ENCODE results near the gene SGTA.

SGTA gene

DNA sequence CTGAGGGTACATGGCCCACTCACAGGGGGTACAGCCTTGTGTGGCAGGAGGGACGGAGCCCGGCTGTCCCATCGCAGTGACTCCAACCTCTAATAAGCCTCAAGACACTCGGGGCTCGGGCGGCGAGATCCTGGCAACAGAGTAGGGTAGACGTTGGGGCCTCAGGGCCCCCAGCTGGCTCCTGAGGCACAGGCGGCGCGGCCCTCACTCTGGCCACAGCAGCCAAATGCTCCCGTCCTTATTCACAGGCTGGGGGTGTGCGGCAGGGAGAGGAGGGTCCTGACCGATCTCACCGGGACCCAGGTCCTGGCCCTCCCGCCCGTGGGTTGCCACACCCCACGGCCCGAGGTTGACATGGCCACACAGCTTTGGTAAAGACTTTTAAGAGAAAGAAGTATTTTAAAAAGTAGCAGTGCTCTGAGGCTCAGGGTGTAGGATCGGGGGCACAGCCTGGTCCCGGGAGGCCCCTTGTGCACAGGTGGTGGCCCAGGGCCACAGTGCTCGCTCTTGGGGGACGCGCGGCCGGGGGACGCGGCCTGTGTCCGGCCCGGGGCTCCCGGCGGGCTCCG, 50.8 kb downstream of the SGTA start:
- TF ChIP-seq SIN3A (IDR thresholded peaks at IDR 0.05; ENCODE audit: borderline replicate concordance, insufficient read depth, low read length): no peak

DNA sequence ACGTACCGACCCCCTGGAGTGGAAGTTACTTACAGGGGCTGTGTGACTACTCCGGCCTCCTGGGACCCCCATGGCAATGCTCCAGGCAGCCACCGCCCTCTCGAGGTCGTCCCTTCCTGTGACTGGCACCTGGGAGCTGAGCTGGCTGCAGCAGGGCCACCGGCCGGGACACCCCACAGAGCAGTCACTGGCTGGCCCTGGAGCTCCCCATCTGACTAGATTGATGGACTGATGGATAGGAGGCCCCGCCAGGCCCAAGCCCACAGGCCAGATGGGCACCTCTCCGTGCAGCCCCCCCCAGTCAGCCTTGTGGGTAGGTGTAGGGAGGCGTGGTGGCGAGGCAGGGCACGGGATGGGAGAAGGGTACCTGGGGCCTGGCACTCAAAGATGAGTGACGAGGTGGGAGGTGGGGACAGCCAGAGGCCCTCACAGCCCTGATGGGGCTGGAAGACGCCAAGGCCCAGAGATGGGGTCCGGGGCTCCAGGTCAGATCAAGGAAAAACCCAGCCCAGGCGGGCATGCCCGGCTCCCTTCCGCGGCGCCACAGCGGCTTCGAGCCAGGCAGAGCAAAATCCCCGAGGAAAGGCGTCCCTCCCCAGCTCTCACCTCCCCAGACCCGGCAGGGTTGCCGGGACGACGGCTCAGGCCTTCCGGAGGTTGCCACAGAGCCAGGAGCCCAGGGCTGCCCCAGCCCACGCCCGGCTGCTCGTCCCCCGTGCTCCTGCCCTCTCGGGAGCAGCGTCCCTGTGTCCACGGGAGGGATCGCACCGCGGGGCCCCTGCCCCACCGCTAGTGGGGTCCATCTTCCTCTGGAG, 51.7 kb downstream of the SGTA start:
- no peak for TF ChIP-seq TAF1 (IDR thresholded peaks at IDR 0.05; ENCODE audit: borderline replicate concordance, insufficient read depth, low read length)
- TF ChIP-seq POLR2AphosphoS5 (IDR thresholded peaks at IDR 0.05; ENCODE audit: low read depth, low read length): no peak
- no peak for TF ChIP-seq SIN3A (IDR thresholded peaks at IDR 0.05; ENCODE audit: borderline replicate concordance, insufficient read depth, low read length)
- TF ChIP-seq, protein P1, sequence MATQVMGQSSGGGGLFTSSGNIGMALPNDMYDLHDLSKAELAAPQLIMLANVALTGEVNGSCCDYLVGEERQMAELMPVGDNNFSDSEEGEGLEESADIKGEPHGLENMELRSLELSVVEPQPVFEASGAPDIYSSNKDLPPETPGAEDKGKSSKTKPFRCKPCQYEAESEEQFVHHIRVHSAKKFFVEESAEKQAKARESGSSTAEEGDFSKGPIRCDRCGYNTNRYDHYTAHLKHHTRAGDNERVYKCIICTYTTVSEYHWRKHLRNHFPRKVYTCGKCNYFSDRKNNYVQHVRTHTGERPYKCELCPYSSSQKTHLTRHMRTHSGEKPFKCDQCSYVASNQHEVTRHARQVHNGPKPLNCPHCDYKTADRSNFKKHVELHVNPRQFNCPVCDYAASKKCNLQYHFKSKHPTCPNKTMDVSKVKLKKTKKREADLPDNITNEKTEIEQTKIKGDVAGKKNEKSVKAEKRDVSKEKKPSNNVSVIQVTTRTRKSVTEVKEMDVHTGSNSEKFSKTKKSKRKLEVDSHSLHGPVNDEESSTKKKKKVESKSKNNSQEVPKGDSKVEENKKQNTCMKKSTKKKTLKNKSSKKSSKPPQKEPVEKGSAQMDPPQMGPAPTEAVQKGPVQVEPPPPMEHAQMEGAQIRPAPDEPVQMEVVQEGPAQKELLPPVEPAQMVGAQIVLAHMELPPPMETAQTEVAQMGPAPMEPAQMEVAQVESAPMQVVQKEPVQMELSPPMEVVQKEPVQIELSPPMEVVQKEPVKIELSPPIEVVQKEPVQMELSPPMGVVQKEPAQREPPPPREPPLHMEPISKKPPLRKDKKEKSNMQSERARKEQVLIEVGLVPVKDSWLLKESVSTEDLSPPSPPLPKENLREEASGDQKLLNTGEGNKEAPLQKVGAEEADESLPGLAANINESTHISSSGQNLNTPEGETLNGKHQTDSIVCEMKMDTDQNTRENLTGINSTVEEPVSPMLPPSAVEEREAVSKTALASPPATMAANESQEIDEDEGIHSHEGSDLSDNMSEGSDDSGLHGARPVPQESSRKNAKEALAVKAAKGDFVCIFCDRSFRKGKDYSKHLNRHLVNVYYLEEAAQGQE (IDR thresholded peaks at IDR 0.05; ENCODE audit: insufficient read depth in 1 of 2, low read depth in 2 of 2, low read length in 2 of 2): no peak
- no peak for TF ChIP-seq FOXP2 (optimal IDR thresholded peaks at IDR 0.05; ENCODE audit: borderline replicate concordance, extremely low read depth, extremely low read length, insufficient read depth)

DNA sequence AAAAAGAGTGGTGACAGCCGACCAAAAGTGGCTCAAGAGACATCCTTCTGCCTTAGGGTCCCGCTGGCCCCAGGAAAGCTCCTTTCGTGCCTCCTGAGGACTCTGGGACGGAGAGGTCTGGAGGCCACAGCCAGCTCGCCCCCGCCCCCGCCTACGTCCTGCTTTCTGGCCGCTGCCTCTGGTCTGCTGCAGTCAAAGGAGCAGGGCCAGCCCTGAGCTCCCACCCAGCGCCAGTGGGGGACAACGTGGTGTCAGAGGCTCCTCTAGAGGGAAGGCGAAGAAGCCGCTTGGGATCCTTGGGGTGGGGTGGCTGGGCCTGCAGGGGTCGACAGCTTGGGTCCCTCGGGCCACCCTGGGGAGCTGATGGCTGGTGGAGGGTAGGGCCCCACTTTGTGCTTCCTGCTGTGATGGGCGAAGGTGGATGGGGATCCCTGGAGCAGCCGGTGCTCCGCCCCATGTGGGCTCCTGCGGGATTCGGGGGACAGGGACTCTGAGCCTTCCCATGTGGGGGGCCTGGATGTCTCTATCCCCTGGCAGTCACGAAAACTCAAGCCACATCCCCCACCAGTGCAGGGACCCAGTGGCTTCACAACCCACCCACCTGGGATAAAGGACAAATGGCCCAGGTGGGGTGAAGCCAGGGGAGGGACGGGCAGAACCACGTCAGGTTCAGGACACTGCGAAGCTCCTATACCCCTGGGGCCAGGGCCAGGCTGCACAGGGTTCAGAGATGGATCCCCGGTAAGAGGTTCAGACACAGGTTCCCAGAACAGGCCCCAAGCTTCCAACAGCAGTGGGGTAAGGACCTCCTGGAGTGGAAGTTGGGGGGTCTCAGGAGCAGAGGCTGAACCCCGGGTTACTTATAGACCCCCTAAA, 52.9 kb downstream of the SGTA start:
- no peak for TF ChIP-seq TAF1 (IDR thresholded peaks at IDR 0.05; ENCODE audit: borderline replicate concordance, insufficient read depth, low read length)
- TF ChIP-seq SIN3A (IDR thresholded peaks at IDR 0.05; ENCODE audit: borderline replicate concordance, insufficient read depth, low read length): no peak
- TF ChIP-seq FOXP2 (optimal IDR thresholded peaks at IDR 0.05; ENCODE audit: borderline replicate concordance, extremely low read depth, extremely low read length, insufficient read depth): no peak

DNA sequence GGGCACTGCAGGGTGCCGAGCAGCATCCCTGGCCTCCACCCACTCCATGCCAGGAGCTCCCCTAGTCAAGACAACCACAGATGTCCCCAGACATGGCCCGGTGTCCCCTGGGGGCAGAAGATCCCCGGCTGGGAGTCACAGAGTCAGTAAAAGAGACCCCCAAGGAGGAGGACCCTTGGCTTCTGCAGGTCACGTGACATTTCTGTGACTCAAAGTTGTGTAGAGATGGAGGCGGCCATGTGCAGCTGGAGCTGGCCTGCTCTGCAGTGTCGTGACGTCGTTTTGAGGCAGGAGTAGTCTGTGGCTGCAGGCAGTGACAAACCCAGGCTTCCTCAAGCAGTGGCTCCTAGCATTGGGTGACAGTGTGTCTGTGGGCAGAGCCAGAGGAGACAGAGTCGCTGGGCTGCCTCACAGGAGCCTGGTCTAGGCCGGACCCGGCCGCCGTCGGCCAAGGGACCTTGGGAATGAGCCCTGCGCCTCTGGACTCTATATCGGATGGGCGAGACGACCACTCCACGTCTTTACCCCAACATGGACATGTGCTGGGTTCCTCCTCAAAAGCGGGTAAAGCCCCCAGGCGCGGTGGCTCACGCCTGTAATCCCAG, 54.2 kb downstream of the SGTA start:
- TF ChIP-seq TAF1 (IDR thresholded peaks at IDR 0.05; ENCODE audit: borderline replicate concordance, insufficient read depth, low read length) (no peak), POLR2AphosphoS5 (IDR thresholded peaks at IDR 0.05; ENCODE audit: low read depth, low read length) (no peak), SIN3A (IDR thresholded peaks at IDR 0.05; ENCODE audit: borderline replicate concordance, insufficient read depth, low read length) (no peak), FOXP2 (optimal IDR thresholded peaks at IDR 0.05; ENCODE audit: borderline replicate concordance, extremely low read depth, extremely low read length, insufficient read depth) (no peak)
- TF ChIP-seq, protein P1 (IDR thresholded peaks at IDR 0.05; ENCODE audit: insufficient read depth in 1 of 2, low read depth in 2 of 2, low read length in 2 of 2): no peak

DNA sequence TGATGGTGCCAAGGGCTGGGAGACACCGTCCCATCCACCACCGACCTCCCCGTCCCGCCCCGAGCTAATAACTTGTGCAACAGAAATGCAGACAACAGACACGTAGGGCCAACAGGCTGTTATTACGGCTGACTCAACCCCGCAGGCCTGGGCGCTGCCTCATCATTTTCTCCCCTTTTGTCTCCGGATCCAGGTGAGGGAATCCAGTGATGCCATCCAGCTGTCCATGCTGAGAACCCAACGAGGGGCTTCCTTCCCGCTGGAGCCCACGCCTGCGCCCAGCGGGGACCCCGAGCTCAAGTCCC, 55.5 kb downstream of the SGTA start:
- TF ChIP-seq POLR2AphosphoS5 (IDR thresholded peaks at IDR 0.05; ENCODE audit: low read depth, low read length) (no peak), SIN3A (IDR thresholded peaks at IDR 0.05; ENCODE audit: borderline replicate concordance, insufficient read depth, low read length) (no peak), FOXP2 (optimal IDR thresholded peaks at IDR 0.05; ENCODE audit: borderline replicate concordance, extremely low read depth, extremely low read length, insufficient read depth) (no peak), TAF1 (IDR thresholded peaks at IDR 0.05; ENCODE audit: borderline replicate concordance, insufficient read depth, low read length) (no peak)
- TF ChIP-seq, protein P1 (IDR thresholded peaks at IDR 0.05; ENCODE audit: insufficient read depth in 1 of 2, low read depth in 2 of 2, low read length in 2 of 2): no peak

Measured in PFSK-1 (cell line).